ENCODE results near the gene KCND1. TPM values are rescaled to one million over a fixed set of nuclear protein-coding genes. Genes with fewer than 3 reads are reported as not detected.
"Not testable (repeated sequence)": the region's sequence is repeated elsewhere in the genome, so short reads cannot be mapped to it uniquely, and the experiment has no call there.

Gene KCND1
- total and polyA plus RNA-seq, 7 donors, result 0.03 to 0.44 (median 0.30) TPM

DNA sequence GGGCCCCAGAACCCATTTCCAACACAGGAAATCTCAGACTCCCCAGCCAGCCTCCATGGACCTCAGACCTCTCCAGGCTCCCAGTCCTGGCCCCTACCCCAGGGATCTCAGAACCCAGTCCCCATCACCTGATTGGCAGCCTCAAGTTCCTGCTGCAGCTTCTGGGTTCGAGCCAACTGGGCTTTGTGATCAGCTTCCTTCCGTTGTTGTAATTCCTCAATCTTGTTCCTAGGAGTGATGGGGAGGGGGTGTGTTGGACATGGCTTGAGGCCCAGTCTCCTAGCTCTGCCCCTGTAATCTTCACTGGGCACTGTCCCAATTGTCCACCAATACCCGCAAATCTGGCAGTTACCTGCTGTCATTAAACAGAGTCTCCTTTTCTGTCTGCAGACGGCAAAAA lies 17.8 kb upstream of the KCND1 start:
- DNase-seq, result no peak
- intact Hi-C loops (cut with DNase I), result no loop called here

DNA sequence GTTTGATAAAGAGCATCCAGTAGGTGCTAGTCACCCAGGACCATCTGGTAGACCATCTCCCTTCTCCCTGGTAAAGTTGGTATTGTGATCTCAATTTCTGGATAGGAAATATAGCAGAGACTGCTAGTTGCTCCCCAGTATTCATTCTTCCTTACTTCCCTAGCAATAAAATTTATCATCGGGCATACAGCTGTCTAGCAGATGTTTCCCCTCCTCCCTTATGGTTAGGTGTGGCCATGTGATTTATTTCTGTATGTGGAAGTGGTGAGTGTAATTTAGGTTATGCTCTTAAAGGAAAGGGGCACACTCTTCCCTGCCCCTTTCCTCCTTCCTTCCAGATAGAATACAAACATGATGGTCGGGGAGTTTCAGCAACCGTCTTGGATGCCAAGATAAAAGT lies 12.3 kb upstream of the KCND1 start:
- no peaks in the 10 kb centered on the region for H3K4me1 ChIP-seq
- intact Hi-C loops (cut with DNase I), result no loop called here
- no peak for DNase-seq
- 59 to 87% (median 86%) methylated on average over 3 of the region's 3 CpGs for WGBS, 3 donors
- TF ChIP-seq, protein P1, sequence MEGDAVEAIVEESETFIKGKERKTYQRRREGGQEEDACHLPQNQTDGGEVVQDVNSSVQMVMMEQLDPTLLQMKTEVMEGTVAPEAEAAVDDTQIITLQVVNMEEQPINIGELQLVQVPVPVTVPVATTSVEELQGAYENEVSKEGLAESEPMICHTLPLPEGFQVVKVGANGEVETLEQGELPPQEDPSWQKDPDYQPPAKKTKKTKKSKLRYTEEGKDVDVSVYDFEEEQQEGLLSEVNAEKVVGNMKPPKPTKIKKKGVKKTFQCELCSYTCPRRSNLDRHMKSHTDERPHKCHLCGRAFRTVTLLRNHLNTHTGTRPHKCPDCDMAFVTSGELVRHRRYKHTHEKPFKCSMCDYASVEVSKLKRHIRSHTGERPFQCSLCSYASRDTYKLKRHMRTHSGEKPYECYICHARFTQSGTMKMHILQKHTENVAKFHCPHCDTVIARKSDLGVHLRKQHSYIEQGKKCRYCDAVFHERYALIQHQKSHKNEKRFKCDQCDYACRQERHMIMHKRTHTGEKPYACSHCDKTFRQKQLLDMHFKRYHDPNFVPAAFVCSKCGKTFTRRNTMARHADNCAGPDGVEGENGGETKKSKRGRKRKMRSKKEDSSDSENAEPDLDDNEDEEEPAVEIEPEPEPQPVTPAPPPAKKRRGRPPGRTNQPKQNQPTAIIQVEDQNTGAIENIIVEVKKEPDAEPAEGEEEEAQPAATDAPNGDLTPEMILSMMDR (IDR thresholded peaks at IDR 0.05), result no peak
- peaks cover 2 to 63% of the 10 kb centered on the region in 2 donors for H3K36me3 ChIP-seq (ENCODE audit: insufficient read depth in 1 of 2, low read depth in 1 of 2)
- H3K4me3 ChIP-seq, result no peak overlapping the region
- H3K9me3 ChIP-seq, result no peaks in the 10 kb centered on the region
- no peaks in the 10 kb centered on the region for H3K27me3 ChIP-seq (ENCODE audit: insufficient read depth in 3 of 3, low read length in 2 of 3)
- no peak for ATAC-seq
- H3K27ac ChIP-seq, result no peak overlapping the region

More for the DNA sequence above, 17.8 kb upstream of the KCND1 start:
- no peak overlapping the region for H3K27ac ChIP-seq
- ATAC-seq, result no peak
- peaks cover 0 to 55% of the 10 kb centered on the region in 2 donors for H3K36me3 ChIP-seq (ENCODE audit: insufficient read depth in 1 of 2, low read depth in 1 of 2)
- TF ChIP-seq, protein P1 (IDR thresholded peaks at IDR 0.05), result no peak
- WGBS, 3 donors, result 66 to 82% (median 70%) methylated on average over 4 of the region's 4 CpGs
- no peaks in the 10 kb centered on the region for H3K4me1 ChIP-seq
- peaks cover 0 to 3% (median 0%) of the 10 kb centered on the region in 3 donors for H3K27me3 ChIP-seq (ENCODE audit: insufficient read depth in 3 of 3, low read length in 2 of 3)
- H3K4me3 ChIP-seq, result no peak overlapping the region
- H3K9me3 ChIP-seq, result no peaks in the 10 kb centered on the region

DNA sequence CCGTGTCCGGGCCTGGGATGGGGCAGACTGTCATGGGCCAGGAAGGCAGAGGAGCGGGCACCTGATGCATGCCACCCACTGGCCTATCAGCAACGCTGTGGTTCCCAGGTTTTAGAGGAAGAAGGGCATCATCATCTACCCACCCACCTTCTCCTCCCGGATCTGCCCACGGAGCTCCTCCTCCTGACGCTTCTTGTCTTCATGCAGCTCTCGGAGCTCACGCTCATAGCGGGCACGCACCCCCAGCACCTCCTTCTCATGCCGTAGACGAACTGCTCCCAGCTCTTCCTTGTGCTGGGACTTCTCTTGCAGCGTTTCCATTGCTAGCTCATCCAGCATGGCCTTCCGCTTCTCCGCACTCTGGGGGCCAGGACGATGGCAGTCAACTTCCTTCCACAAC lies 11.4 kb upstream of the KCND1 start:
- peaks cover 0 to under 1% (median 0%) of the 10 kb centered on the region in 3 donors for H3K27me3 ChIP-seq (ENCODE audit: insufficient read depth in 3 of 3, low read length in 2 of 3)
- no peak for DNase-seq
- 89 to 93% (median 92%) methylated on average over 9 to 17 of the region's 17 CpGs for WGBS, 3 donors
- H3K4me1 ChIP-seq, result no peaks in the 10 kb centered on the region
- H3K4me3 ChIP-seq, result no peak overlapping the region
- H3K27ac ChIP-seq, result no peak overlapping the region
- peaks cover 2 to 63% of the 10 kb centered on the region in 2 donors for H3K36me3 ChIP-seq (ENCODE audit: insufficient read depth in 1 of 2, low read depth in 1 of 2)
- H3K9me3 ChIP-seq, result no peaks in the 10 kb centered on the region
- ATAC-seq, result no peak
- TF ChIP-seq, protein P1 (IDR thresholded peaks at IDR 0.05), result no peak
- intact Hi-C loops (cut with DNase I), result no loop called here

DNA sequence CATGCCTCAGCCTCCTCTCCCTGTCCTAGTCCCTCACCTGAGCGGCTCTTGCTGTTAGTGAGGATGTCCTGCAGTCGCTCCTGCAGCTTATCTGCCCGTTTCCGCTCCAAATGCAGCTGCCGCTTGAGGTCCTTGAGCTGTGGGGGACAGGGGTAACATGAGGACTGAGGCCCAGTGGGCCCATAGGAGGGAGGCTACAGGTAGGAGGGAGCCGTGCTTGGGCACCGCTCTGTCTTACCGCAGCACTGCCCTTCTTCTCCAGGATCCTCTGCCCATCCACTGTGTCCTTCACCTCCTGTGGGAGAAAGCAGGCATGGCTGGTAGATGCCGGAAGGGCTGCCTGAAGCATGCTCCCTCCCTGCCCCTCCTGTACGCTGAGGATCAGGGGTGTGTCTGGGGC lies 9.5 kb upstream of the KCND1 start:
- no peak for ATAC-seq
- peaks cover 2 to 76% of the 10 kb centered on the region in 2 donors for H3K36me3 ChIP-seq (ENCODE audit: insufficient read depth in 1 of 2, low read depth in 1 of 2)
- no peaks in the 10 kb centered on the region for H3K9me3 ChIP-seq
- no peak overlapping the region for H3K27ac ChIP-seq
- H3K27me3 ChIP-seq (ENCODE audit: insufficient read depth in 3 of 3, low read length in 2 of 3), result peaks cover 0 to 3% (median 0%) of the 10 kb centered on the region in 3 donors
- H3K4me3 ChIP-seq, result no peak overlapping the region
- intact Hi-C loops (cut with DNase I), result no loop called here
- no peaks in the 10 kb centered on the region for H3K4me1 ChIP-seq
- WGBS, 3 donors, result 84 to 94% (median 92%) methylated on average over 4 to 10 of the region's 10 CpGs
- DNase-seq, result no peak
- TF ChIP-seq, protein P1 (IDR thresholded peaks at IDR 0.05), result no peak

DNA sequence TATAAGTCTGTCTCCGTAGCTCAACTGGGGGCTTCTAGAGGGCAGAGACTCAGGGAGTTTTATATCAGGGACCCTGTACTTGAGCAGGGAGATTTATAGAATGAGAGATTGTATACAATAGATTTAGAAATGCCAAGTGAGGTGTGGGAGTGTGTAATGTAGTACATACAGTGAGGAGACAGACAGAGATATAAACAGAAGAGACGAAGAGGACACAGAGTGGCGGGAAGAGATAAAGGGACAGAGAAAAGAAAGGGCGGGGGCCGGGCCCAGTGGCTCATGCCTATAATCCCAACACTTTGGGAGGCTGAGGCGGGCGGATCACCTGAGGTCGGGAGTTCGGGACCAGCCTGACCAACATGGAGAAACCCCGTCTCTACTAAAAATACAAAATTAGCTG lies 8.7 kb upstream of the KCND1 start:
- WGBS, 3 donors, result 82 to 92% (median 83%) methylated on average over 3 to 6 of the region's 10 CpGs
- H3K4me3 ChIP-seq; H3K4me1 ChIP-seq; H3K9me3 ChIP-seq; DNase-seq; intact Hi-C loops (cut with DNase I); H3K27me3 ChIP-seq (ENCODE audit: insufficient read depth in 3 of 3, low read length in 2 of 3); H3K27ac ChIP-seq; ATAC-seq: not testable (repeated sequence)
- H3K36me3 ChIP-seq (ENCODE audit: insufficient read depth in 1 of 2, low read depth in 1 of 2), result peaks cover 2 to 77% of the 10 kb centered on the region in 2 donors

Measured in psoas muscle (tissue), 8 donors.